OCI-LY3 (cell line): ENCODE measurements around the gene FOXA2.
"Not testable (repeated sequence)": the region's sequence is repeated elsewhere in the genome, so short reads cannot be mapped to it uniquely, and the experiment has no call there.

Experiments
- EZH2phosphoT487 ChIP-seq: fragments of 200-600 bp; shearing (Covaris generic); IDR thresholded peaks from 2 replicates; pipeline ENCODE4 v1.6.1; 2018; ENCODE audit warnings: antibody characterized with exemption, mixed run types, low read depth
- TF ChIP-seq, protein P1 (sequence below): fragments of 200-600, 300-600 bp; sonication (generic); IDR thresholded peaks from 2 replicates; pipeline ENCODE4 v1.5.1; 2014; ENCODE audit warnings: antibody characterized with exemption, low read length, low read depth

DNA sequence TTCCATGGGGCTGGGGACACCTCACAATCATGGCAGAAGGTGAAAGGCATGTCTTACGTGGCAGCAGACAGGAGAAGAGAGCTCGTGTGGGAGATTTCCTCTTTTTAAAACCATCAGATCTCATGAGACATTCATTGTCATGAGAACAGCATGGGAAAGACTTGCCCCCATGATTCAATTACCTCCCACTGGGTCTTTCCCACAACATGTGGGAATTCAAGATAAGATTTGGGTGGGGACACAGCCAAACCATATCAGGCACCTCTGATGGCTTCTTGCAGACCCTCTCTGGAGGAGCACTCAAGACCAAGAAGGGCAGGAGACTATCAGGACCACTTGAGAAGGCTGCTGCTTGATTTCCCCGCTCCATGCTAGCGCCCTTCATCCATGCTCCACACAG lies 33.9 kb downstream of the FOXA2 start:
- TF ChIP-seq, protein P1, sequence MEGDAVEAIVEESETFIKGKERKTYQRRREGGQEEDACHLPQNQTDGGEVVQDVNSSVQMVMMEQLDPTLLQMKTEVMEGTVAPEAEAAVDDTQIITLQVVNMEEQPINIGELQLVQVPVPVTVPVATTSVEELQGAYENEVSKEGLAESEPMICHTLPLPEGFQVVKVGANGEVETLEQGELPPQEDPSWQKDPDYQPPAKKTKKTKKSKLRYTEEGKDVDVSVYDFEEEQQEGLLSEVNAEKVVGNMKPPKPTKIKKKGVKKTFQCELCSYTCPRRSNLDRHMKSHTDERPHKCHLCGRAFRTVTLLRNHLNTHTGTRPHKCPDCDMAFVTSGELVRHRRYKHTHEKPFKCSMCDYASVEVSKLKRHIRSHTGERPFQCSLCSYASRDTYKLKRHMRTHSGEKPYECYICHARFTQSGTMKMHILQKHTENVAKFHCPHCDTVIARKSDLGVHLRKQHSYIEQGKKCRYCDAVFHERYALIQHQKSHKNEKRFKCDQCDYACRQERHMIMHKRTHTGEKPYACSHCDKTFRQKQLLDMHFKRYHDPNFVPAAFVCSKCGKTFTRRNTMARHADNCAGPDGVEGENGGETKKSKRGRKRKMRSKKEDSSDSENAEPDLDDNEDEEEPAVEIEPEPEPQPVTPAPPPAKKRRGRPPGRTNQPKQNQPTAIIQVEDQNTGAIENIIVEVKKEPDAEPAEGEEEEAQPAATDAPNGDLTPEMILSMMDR: not testable (repeated sequence)
- not testable (repeated sequence) for TF ChIP-seq EZH2phosphoT487
